Stimulated activated CD8-positive, alpha-beta memory T cell treated with anti-CD3 and anti-CD28 coated beads, Interleukin-7, amount 100 ng/mL, for 48 hours (primary cell): ENCODE measurements around the gene OBSCN.

Experiments
- DNase-seq, 2 donors: peaks; one replicate each; pipeline ENCODE4 v3.0.0-alpha.2; 2020; ENCODE audit warnings: low read depth in 1 of 2; ENCODE audit errors: extremely low read depth in 1 of 2

OBSCN gene

DNA sequence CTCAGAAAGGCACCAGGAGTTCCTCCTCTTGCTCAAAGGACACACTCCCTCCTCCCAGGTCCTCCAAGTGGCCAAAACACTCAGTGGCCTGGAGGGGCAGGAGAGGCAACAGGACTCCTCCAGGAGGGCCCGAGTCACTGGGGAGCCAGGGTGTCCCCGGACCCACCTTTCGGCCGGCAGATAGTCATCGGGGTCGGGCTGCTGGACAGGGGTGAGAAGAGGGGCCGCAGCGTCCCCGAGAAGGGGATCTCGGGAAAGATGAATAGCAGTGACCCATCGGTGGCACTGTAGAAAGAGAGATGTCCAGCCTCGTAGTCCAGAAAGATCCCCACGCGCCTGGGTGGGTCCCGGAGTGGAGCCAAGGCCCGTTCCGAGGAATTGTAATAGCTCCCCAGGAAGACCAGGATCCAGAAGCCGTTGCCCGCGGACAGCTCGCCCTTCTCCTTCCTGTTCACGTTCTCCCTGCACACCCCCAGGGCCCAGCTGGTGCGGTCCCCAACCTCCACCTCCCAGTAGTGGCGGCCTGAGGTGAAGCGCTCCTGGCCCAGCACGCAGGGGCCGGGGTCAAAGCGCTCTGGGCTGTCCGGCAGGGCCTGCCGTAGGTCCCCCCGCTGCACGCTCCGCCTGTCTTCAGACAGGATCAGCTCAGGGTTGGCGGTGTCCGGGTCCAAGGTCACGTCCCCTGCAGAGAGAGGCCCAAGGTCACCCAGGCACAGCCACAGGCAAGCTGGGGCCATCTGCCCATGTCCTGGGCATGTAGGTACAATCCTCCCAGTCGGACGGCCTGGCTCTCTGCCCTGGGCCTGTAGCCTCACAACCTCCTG lies 186.9 kb downstream of the OBSCN start:
- no peak for DNase-seq

DNA sequence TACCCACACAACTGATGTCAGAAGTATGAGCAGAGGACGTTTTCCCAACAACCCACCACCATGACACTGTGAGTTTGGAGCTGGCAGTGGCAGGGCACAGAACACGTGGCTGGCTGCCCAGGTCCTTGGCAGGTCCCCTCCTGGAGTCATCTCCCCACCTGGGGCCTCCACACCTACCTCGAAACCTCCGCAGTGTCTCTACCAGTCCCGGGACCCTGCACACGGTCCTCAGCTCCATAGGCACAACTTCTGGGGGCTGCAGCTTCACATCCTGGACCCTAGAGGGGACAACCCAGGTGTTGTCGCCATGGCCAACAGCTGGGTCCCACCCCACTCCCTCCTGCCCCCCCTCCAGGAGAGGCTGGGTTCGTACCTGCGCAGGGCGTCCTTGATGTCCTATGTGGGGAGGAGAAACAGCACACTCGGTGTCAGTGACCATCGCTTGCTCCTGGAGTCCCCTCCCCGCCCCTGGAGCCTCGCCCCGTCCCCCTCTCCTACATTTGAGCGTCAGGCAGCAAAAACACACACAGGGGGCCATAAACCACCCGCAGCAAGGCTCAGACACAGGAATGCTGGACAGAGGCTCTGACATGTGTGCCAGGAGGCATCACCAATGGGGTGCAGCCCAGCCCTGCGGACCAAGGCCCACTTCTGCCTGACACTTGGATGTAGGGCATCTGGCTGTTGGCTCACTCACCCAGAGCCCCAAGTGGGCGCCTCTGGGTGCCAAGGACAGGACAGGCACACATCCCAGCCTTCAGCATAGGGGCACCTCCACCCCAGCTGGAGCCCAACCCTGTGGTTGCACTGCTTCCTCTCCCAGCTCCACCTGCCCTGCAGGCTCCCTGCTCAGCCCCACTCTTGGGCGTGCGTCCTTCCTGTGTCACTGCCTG lies 189.2 kb downstream of the OBSCN start:
- no peak for DNase-seq

DNA sequence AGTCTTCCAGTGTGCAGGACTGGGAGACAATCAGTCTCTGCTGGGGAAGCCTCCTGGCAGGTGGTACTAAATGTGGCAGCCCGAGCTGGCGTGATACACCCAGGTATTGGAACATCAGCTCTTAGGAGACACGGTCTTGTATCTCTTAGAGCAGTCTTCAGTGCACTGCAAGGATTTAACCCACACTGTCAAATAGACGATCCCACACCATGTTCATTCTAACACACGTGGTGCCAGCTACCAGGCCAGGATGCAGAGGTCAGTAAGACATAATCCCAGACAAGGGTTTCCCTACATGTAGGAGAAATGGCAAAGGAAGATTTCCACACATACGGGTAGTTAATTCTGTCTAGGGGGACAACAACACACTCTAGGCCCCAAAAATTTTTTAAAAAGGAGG lies 190.1 kb downstream of the OBSCN start:
- no peak for DNase-seq

DNA sequence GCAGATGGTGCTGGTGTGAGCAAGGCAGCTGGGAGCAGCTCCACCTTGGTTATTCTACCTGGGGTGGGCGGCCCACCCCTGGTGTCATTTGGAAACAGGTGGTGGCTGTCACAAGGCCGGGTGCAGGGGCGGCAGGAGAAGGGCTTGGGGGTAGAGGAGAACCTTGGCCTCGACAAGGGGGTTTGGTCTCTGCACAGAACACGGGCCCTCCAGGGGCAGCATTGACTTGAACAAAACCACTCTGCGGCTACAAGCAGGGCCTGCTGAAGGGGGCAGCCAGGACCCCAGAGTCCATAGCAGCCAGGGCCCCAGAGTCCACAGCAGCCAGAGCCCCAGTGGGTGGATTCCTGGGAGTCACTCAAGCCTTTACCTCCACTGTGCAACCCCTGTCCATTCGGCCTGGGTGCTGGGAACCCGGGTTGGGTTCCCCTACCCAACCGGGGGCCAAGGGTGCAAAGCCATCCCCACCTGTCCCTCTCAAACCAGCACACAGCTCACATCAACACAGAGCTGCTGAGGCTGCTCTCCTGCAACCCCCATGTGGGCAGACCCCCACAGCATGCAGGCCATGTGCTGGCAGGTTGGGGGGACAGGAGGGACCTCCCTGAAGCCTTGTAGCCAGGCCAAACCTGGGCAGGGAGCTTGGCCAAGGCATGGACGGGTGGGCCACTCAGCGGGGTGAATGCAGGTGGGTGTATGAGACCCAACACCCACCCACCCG lies 191.1 kb downstream of the OBSCN start:
- DNase-seq, result no peak

DNA sequence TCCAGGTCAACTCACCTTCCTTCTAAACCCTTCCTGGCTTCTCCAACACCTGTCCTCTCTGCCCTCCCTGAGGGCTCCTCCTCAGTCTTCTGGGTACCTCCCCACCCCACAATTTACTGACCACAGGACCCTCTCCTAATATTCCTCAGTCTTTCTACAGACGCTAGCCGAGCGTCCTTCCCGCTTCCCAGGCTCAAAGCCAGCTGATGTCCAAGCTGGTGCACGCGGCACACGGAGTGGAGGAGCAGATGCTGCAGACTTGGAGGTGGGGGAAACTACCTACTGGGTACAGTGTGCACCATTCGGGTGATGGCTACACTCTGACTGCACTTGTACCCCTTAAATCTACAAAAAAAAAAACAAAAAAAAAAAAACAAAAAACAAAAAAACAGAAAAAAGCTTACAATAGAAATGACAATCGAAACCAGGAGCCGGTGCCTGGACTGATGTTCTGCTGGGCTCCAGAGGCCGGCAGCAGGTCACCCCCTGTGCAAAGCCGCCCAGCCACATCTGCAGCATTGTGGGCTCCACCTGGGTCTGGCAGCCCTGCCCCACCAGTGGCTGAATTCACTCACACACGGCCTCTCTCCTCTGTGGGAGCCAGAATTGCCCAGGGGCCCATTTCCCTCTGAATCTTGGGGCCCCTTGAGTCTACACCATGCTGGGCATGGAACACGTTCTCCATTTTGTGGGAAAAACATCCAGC lies 191.8 kb downstream of the OBSCN start:
- DNase-seq, result no peak

DNA sequence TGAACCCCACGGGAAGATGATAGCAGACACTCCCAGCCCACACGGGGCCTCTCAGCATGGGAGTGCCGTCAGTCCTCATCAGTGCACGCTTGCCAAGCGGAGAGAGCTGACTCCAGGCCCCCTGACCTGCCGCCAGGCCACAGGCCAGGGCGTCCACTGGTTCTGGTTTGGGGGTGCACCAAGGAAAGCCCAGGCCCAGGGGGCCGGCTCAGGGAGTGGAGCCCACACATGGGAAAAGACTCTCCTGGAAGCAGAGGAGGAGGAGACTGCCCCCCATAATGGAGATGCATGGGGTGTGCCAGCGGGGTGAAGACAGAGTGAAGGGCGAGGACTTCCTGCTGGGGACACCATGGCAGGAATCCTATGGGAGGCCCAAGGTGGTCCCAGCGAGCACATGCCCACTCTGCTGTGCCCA lies 192.4 kb downstream of the OBSCN start:
- no peak for DNase-seq

DNA sequence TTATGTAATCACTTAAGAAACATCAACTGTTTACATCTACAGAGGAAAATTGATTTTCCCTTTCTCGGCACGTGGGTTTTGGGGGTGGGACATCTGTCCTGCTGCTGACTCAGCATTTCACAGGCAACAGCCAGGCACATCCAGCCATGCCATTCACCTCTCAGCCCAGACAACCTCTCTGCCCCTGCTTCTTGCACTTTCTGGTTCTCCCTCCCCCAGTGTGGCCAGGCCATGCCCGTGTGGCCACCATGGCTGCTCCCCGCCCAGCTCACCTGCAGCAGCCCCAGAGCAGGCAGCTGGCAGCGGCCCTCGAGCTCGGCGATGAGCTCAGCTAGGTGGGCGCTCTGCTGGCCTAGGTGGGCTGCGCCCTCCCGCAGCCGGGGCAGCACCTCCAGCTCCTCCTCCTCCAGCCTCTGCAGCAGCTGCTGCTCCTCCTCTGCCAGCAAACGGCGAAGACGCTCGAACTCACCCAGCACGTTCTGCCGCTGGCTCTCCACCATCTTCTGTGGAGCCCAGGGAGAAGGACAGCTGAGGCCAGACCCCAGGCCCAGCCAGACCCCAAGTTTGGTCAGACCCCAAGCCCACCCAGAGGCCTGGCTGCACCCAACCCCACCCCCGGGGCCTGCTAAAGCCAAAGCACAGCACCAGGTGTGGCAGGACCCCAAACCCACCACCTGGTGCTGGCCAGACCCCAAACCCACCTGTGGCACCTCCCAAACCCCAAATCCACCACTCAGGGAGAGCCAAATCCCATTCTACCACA lies 193.0 kb downstream of the OBSCN start:
- no peak for DNase-seq

DNA sequence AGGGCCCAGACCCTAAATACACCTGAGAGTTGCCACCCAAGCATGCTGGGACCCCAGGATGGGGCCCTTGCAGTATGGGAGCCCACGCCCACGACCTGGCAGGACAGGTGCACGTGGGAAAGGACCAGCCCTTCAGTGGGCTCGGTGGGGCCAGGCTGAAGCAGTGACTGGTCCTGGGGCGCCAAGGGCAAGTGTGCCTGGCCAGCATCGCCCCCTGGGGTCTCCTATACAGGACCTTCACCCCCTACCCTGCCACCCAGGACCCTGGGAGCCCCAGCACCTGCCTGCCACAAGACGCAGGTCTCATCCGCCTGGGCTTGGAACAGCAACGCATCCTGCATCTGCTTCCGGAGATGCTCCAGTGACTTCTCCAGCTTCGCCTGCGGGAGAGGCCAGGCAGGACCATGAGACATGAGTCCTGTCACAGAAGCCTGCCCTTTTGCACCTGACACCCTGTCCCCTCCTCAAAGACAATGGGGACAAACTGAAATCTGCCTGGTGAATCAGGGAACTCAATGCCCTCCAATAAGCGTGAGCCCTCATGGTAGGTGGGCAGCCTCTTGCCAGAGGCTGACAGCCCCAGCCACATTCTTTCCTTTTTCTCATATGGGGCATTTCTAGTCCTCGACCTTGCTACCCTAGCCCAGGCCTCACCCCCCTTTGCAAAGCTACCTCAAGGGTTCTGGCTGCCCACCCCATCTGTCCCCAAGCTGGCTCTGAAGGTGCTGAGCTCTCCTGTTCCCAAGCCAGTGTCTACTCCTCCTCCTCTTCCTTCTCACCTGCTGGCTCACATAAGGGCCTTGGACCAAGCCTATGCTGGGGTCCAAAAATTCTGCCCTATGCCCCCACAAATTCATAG lies 194.2 kb downstream of the OBSCN start:
- DNase-seq, result no peak

DNA sequence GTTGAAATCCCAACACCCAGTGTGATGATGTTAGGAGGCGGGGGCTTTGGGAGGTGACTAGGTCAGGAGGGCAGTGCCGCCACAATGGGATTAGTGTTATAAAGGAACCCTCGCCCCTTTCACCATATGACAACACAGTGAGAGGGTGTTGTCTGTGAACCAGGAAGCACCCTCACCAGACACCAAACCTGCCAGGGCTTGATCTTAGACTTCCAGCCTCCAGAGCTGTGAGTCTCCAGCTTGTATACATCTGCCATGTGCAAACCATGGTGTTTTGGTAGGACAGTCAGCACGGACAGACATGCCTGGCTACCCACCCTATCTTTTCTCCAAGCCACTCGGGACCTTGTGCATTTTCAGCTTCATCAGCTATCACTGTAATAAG lies 194.8 kb downstream of the OBSCN start:
- DNase-seq, result no peak

DNA sequence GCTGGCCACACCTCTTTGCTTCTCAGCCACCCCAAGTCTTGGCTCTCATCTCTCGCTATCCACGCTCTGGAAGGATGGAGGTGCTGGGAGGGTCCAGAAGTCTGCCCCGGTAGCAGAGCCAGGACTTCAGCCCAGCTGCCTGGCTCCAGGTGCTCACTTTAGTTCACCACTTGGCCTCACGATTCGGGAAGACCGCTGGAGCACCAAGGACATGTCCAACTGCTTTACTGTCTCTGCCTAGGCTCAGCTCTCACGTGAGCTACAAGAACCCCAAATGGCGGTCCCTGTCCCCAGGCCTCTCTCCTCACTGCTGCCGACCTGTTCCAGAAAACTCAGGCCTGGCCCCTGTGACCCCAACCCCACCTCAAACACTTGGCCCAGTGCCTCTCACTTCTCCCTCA lies 195.4 kb downstream of the OBSCN start:
- no peak for DNase-seq

DNA sequence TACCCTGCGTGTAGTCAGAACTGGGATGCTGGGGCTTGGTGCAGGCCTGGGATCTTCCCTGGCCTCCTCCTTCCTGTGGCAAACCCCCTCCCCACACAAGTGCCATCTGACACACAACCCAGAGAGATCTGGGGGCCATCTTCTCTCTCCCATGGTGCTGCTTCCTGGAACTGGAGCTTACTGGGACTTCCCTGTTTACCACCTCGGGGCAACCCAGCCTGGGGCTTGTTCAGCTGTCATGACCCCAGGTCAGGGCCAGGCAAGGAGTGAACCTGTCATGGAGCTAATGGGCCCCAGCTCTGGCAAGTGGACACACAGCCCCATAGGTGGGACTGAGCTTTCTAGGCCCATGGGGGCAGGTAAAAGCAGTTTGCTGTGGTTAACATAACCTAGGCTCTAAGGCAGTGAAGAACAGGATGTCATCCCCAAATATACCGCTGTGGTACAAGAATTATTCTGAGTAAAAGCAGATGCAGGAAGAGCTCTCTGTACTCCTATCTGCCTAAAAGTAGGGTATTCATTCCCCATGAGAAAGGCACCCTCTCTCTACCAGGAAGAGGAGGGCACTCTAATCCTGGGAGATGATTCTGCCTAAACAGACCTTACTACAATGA lies 196.4 kb downstream of the OBSCN start:
- DNase-seq, result no peak

DNA sequence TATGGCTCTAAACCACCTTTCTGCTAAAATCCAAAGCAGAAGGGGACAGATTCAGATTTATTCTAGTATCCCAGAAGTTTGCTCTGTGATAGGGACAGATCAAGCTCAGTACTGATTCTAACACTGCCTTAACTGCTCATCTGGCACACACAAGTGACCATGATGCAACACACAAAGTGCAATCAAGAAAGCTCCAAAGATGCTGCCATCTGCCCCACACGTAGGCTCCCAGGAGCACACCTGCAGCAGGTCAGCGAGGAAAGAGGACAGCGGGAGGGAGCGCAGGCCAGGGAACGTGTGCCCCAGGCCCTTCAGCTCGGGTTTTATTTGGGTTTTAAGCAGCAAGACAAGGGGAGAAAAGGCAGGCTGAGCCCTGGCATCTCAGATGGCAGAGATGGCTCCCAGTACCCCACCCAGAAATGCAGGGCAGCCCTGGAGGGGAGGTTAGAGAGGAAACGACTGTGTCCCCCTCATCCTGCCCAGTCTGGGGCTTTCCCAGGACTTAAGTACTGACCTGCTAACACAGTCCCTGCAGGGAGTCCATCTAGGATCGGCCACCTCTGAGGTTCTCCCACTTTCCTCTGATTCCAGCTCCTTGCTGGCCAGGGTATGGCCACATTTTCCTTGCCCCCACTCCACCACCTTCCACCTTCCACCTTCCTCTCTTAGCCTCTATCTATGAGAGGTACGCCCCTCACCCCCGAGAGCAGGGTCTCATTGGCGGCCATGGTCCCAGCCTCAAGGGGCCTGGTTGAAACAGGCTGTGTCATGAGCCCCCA lies 197.5 kb downstream of the OBSCN start:
- DNase-seq, result no peak

DNA sequence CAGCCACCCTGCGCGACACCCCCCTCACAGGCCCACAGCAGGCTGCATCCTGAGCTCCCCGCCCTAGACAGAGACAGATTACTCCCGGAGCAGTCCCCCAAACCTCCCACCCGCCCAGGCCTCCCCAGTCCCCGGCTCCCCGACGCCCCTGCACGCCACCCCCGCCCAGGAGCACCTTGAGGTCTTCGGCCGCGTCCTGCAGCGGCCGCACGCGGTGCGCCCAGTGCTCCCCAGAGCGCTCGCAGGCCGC lies 198.1 kb downstream of the OBSCN start:
- DNase-seq, result no peak

DNA sequence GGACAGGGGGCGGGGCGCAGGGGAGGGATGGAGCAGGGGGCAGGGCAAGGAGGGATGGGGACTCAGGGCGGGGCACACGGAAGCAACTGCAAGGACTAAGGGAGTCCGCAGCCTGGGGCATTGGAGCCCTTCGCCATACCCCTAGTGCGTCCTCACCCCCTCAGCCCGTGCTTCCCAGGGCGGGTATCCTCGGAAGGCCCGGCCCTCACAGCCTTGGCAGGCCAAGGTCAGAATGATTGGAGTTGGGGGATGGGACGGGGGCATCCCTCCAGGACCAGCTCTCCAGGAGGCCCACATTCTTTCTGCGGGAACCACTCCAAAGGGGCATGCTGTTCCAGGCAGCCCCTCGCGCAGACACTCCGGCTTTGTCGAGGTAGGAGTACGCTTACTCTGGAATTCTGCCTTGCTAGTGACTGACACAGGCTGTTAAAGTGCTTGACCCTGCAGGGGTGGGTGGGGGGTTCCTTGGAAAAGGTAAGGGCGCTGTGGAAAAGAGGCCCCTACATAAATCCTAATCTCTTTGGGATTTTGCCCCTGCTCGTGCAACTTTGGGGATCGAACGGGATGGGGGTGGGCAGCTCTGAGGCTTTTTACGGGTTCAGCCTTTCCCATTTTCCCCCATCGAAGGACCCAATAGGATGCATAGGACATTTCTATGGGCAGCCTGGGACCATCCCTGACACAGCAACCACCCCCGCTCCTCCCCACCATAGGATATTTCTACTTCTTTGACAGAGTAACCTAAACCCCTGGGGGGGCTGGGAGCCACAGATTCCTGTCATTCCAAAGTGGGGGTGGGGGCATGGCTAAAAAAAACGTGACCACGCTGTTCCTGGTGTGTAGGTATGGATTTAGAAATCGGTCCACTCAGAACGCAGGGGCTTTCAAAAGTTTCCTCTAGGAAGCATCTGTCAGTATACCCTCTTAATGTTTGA lies 199.5 kb downstream of the OBSCN start:
- DNase-seq, result no peak

DNA sequence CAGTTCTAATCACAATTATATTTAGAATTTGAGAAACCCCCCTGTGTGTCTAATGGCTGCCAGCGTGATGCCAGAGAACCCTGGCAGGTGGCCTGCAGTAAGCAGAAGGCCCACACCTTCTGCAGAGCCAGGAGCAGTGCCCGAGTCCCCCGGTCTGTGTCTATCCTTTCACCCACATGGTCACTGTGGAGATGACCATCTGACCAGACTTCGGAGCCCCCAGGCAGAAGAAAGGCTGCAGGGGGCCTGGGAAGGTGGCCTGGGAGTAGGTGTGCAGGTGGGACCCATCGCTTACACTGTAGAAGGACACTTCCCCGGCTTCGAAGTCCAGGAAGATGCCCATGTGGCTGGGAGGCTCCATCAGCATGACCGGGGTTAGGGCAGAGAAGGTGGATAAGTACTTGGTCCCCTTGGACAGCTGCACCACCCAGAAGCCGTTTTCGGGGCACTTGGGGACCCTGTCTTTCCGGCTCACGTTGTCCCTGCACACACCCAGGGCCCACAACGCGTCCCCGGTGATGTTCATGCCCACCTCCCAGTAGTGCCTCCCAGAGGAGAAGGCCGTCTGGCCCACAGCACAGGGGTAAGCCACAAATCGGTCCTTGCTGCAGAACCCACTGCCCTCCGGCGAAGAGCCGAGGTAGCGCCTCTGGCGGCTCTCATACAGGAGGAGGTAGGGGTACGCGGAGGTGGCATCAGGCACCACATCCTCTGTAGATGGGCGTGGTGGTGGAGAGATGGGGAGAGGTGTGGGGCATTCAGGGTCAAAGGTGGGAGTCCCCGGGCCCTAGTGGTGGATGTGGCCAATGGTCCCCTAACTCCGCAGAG lies 200.4 kb downstream of the OBSCN start:
- no peak for DNase-seq
